ENCODE results near the gene CFAP45.

The CFAP45 gene

GRCh38 chr1:159866066-159866465, 33.9 kb downstream of the CFAP45 start:
- no peak overlapping the region for H3K4me3 ChIP-seq (ENCODE audit: low read depth, low read length)
- no peak for TF ChIP-seq CTCF (IDR thresholded peaks at IDR 0.05; ENCODE audit: low read depth, low read length)
- no peaks in the 10 kb centered on the region for H3K9me3 ChIP-seq
- no peaks in the 10 kb centered on the region for H3K36me3 ChIP-seq
- DNase-seq: no peak
- H3K4me1 ChIP-seq: peaks cover 30% of the 10 kb centered on the region
- H3K27me3 ChIP-seq: no peaks in the 10 kb centered on the region

GRCh38 chr1:159864262-159864661, 35.7 kb downstream of the CFAP45 start:
- no peaks in the 10 kb centered on the region for H3K27me3 ChIP-seq
- no peaks in the 10 kb centered on the region for H3K9me3 ChIP-seq
- no peak for DNase-seq
- H3K4me3 ChIP-seq (ENCODE audit: low read depth, low read length): no peak overlapping the region
- peaks cover 47% of the 10 kb centered on the region for H3K4me1 ChIP-seq
- H3K36me3 ChIP-seq: no peaks in the 10 kb centered on the region
- no peak for TF ChIP-seq CTCF (IDR thresholded peaks at IDR 0.05; ENCODE audit: low read depth, low read length)

- no peak for DNase-seq
- H3K4me3 ChIP-seq (ENCODE audit: low read depth, low read length): no peak within 1 kb of the TSS
- no peaks in the 10 kb centered on the region for H3K36me3 ChIP-seq
- peaks cover 31% of the 10 kb centered on the region for H3K4me1 ChIP-seq
- H3K9me3 ChIP-seq: no peaks in the 10 kb centered on the region
- H3K27me3 ChIP-seq: no peaks in the 10 kb centered on the region
- no peak for TF ChIP-seq CTCF (IDR thresholded peaks at IDR 0.05; ENCODE audit: low read depth, low read length)
Observed at GRCh38 chr1:159862557-159862956, 37.4 kb downstream of the CFAP45 start, which contains the start of gene VSIG8. VSIG8 (minus strand) TSS chr1:159862657; CDS start chr1:159862521, 136 bp downstream.

GRCh38 chr1:159862031-159862430, 37.9 kb downstream of the CFAP45 start:
- no peak for TF ChIP-seq CTCF (IDR thresholded peaks at IDR 0.05; ENCODE audit: low read depth, low read length)
- no peak overlapping the region for H3K4me3 ChIP-seq (ENCODE audit: low read depth, low read length)
- H3K9me3 ChIP-seq: no peaks in the 10 kb centered on the region
- H3K36me3 ChIP-seq: no peaks in the 10 kb centered on the region
- peaks cover 26% of the 10 kb centered on the region for H3K4me1 ChIP-seq
- H3K27me3 ChIP-seq: no peaks in the 10 kb centered on the region
- no peak for DNase-seq

- peaks cover 18% of the 10 kb centered on the region for H3K4me1 ChIP-seq
- no peak overlapping the region for H3K4me3 ChIP-seq (ENCODE audit: low read depth, low read length)
- TF ChIP-seq CTCF (IDR thresholded peaks at IDR 0.05; ENCODE audit: low read depth, low read length): no peak
- H3K9me3 ChIP-seq: no peaks in the 10 kb centered on the region
- H3K36me3 ChIP-seq: no peaks in the 10 kb centered on the region
- H3K27me3 ChIP-seq: no peaks in the 10 kb centered on the region
- no peak for DNase-seq
Observed at GRCh38 chr1:159861218-159861617, 38.7 kb downstream of the CFAP45 start.

- Histone ChIP-seq H3K4me3 (ENCODE audit: low read depth, low read length) (no peak overlapping the region), H3K27me3 (no peaks in the 10 kb centered on the region), H3K36me3 (no peaks in the 10 kb centered on the region), H3K4me1 (peaks cover 17% of the 10 kb centered on the region), H3K9me3 (no peaks in the 10 kb centered on the region)
- no peak for TF ChIP-seq CTCF (IDR thresholded peaks at IDR 0.05; ENCODE audit: low read depth, low read length)
- peak; percentile 73 for DNase-seq
Observed at GRCh38 chr1:159860456-159860855, 39.5 kb downstream of the CFAP45 start.
